Stimulated activated CD8-positive, alpha-beta memory T cell treated with anti-CD3 and anti-CD28 coated beads, Interleukin-7, amount 100 ng/mL, for 24 hours (primary cell): Measurements from ENCODE around the gene VASP.
"Not testable (repeated sequence)": the region's sequence is repeated elsewhere in the genome, so short reads cannot be mapped to it uniquely, and the experiment has no call there.

ENCODE experiments used
- DNase-seq: peaks from one replicate; pipeline ENCODE4 v3.0.0-alpha.2; 2020; ENCODE audit warnings: low read depth

Gene VASP

GRCh38 chr19:45497791-45498190, 9.5 kb upstream of the VASP start:
- no peak for DNase-seq

- no peak for DNase-seq
Observed at GRCh38 chr19:45498411-45499195, 8.7 kb upstream of the VASP start, which contains the start of gene PPM1N. Gene PPM1N (plus strand): TSS chr19:45498443. CDS start chr19:45498473, 30 bp downstream.

GRCh38 chr19:45499196-45500180, 7.8 kb upstream of the VASP start:
- DNase-seq, result peak; percentile 55

GRCh38 chr19:45500918-45501729, 6.2 kb upstream of the VASP start:
- no peak for DNase-seq

GRCh38 chr19:45501730-45502014, 5.6 kb upstream of the VASP start:
- DNase-seq, result no peak

GRCh38 chr19:45502111-45502510, 5.2 kb upstream of the VASP start:
- no peak for DNase-seq

GRCh38 chr19:45503909-45504308, 3.4 kb upstream of the VASP start:
- DNase-seq, result no peak

GRCh38 chr19:45505151-45505995, 1.9 kb upstream of the VASP start:
- DNase-seq, result no peak

GRCh38 chr19:45505996-45506245, 1.4 kb upstream of the VASP start:
- no peak for DNase-seq

GRCh38 chr19:45506246-45506988, 862 bp upstream of the VASP start:
- peak; percentile 99 for DNase-seq

GRCh38 chr19:45507872-45508416, 665 bp downstream of the VASP start:
- DNase-seq, result no peak

GRCh38 chr19:45508417-45508860, 1.2 kb downstream of the VASP start:
- DNase-seq, result no peak

GRCh38 chr19:45508861-45509691, 1.8 kb downstream of the VASP start:
- no peak for DNase-seq

GRCh38 chr19:45509692-45510015, 2.4 kb downstream of the VASP start:
- DNase-seq, result no peak

GRCh38 chr19:45510352-45510751, 3.1 kb downstream of the VASP start:
- not testable (repeated sequence) for DNase-seq

GRCh38 chr19:45511074-45511473, 3.8 kb downstream of the VASP start:
- DNase-seq, result no peak

- no peak for DNase-seq
Observed at GRCh38 chr19:45512881-45513483, 5.7 kb downstream of the VASP start.

GRCh38 chr19:45514376-45515051, 7.2 kb downstream of the VASP start:
- no peak for DNase-seq
